Adrenal gland (tissue), 12 donors: ENCODE measurements around the gene CCDC172. TPM values are rescaled to one million over a fixed set of nuclear protein-coding genes. Genes with fewer than 3 reads are reported as not detected.

Source experiments
- DNase-seq, 7 donors: peaks; one replicate each; pipeline ENCODE4 v3.0.0-alpha.2; 2019 to 2020
- H3K27ac ChIP-seq, 5 donors: fragments of 200-600 bp; sonication (generic) in 4 of 5; 1 replicate in 3 of 5; 2 replicates in 2 of 5; pipeline versions ENCODE4 v1.5.1 to v1.8.0; 2016 to 2020; ENCODE audit warnings: mild to moderate bottlenecking in 1 of 5
- H3K27me3 ChIP-seq: fragments of 200-600 bp; 2 replicates; pipeline ENCODE4 v1.8.0; 2021
- H3K36me3 ChIP-seq, 2 donors: fragments of 200-600 bp; replicated peaks in 1 of 2; 1 replicate in 1 of 2; 2 replicates in 1 of 2; pipeline versions ENCODE4 v1.5.1 to v1.8.0; 2018 to 2022
- H3K4me1 ChIP-seq, 2 donors: fragments of 200-600 bp; replicated peaks in 1 of 2; 1 replicate in 1 of 2; 2 replicates in 1 of 2; pipeline versions ENCODE4 v1.5.1 to v1.8.0; 2018 to 2021
- H3K4me3 ChIP-seq, 4 donors: fragments of 200-600 bp; sonication (generic) in 3 of 4; one replicate each; pipeline ENCODE4 v1.5.1; 2016 to 2018
- H3K9me3 ChIP-seq, 3 donors: fragments of 200-600 bp; sonication (generic) in 1 of 3; replicated peaks in 1 of 3; 1 replicate in 2 of 3; 2 replicates in 1 of 3; pipeline versions ENCODE4 v1.5.1 to v1.8.0; 2016 to 2021
- CTCF ChIP-seq, 6 experiments: fragments of 450-650 bp in 4 of 6; fragments of 200-600 bp in 2 of 6; sonication (generic) in 1 of 6; IDR thresholded peaks; 1 replicate in 5 of 6; 2 replicates in 1 of 6; pipeline versions ENCODE4 v1.5.1 to v1.8.0; 2016 to 2021; ENCODE audit warnings: antibody characterized with exemption in 6 of 6, mild to moderate bottlenecking in 2 of 6, moderate library complexity in 1 of 6
- POLR2A ChIP-seq, 2 donors: fragments of 450-650 bp; IDR thresholded peaks; one replicate each; pipeline ENCODE4 v1.6.1; 2017; ENCODE audit warnings: antibody characterized with exemption in 2 of 2, mild to moderate bottlenecking in 2 of 2, moderate library complexity in 1 of 2
- WGBS, 4 donors: extraction: QIAGEN DNeasy Blood & Tissue Kit in 2 of 4; methylation state at CpG; one replicate each; pipeline versions ENCODE4 v1.1.5 to v1.1.7; 2013 to 2017; 5-methylcytosine and 5-hydroxymethylcytosine counted together
- intact Hi-C, 2 donors: fragments of 100-400 bp; cut with DNase I; formaldehyde crosslinking; loops; one replicate each; pipeline versions ENCODE4 v1.14.1 to v1.15.0; 2022 to 2023
- polyA plus RNA-seq, 3 donors: library from polyadenylated mRNA; stranded (reverse); fragments of 200-250 nt in 2 of 3; fragments of 350-450 nt in 1 of 3; fragmentation: Illumina TruSeq in 1 of 3; extraction: RNeasy Lipid Tissue Mini Kit (QIAGEN cat#74804) in 1 of 3; gene quantifications; one replicate each; pipeline ENCODE4 v1.2.3, GENCODE V29; 2013 to 2014
- total RNA-seq, 9 donors: library from RNA; depleted of rRNA in 4 of 9; stranded (reverse); fragments of >200 nt in 4 of 9; fragments of 120-200 nt in 1 of 9; fragmentation: NEBNext Ultra II Directional in 1 of 9; extraction: Animal tissue kit (Norgen Biotek cat#: 25700) in 1 of 9; gene quantifications; one replicate each; pipeline versions ENCODE4 v1.1.0 to v1.2.4, GENCODE V29; 2013 to 2023
- donor health status: healthy with polysubstance abuse.
- donor health status: Bipolar disorder and iron deficiency.
- donor health status: DM: yes; HTN: yes; CAD: no.
- donor health status: DM: no; HTN: no; CAD: no.
- donor health status: DM: no; HTN: no; CAD: no.
- donor health status: DM: yes; HTN: yes; CAD: no.

The CCDC172 gene
- total and polyA plus RNA-seq, 12 donors: 0.16 to 1.5 TPM; not detected in 10

GRCh38 chr10:116329153-116329552, 4.9 kb downstream of the CCDC172 start:
- H3K27ac ChIP-seq: no peak overlapping the region
- 91 to 100% (median 96%) methylated on average over 1 of the region's 1 CpG for WGBS, 4 donors
- peaks cover 8% of the 10 kb centered on the region for H3K27me3 ChIP-seq
- no peak overlapping the region for H3K4me3 ChIP-seq
- intact Hi-C loops: no loop called here
- no peaks in the 10 kb centered on the region for H3K9me3 ChIP-seq
- H3K36me3 ChIP-seq: no peaks in the 10 kb centered on the region
- no peak for TF ChIP-seq POLR2A (IDR thresholded peaks at IDR 0.05)
- no peak for TF ChIP-seq CTCF (IDR thresholded peaks at IDR 0.05)
- DNase-seq: no peak
- H3K4me1 ChIP-seq: no peaks in the 10 kb centered on the region

GRCh38 chr10:116331815-116332214, 7.6 kb downstream of the CCDC172 start:
- Histone ChIP-seq H3K36me3 (no peaks in the 10 kb centered on the region), H3K27me3 (no peaks in the 10 kb centered on the region), H3K27ac (no peak overlapping the region), H3K9me3 (no peaks in the 10 kb centered on the region), H3K4me1 (no peaks in the 10 kb centered on the region), H3K4me3 (no peak overlapping the region)
- WGBS, 4 donors: 62 to 71% (median 66%) methylated on average over 2 of the region's 2 CpGs
- intact Hi-C loops: no loop called here
- TF ChIP-seq POLR2A (IDR thresholded peaks at IDR 0.05) (no peak), CTCF (IDR thresholded peaks at IDR 0.05) (no peak)
- no peak for DNase-seq

GRCh38 chr10:116336866-116337265, 12.6 kb downstream of the CCDC172 start:
- 75 to 84% (median 81%) methylated on average over 2 of the region's 2 CpGs for WGBS, 4 donors
- intact Hi-C loops: no loop called here
- H3K27me3 ChIP-seq: peaks cover 9% of the 10 kb centered on the region
- no peaks in the 10 kb centered on the region for H3K36me3 ChIP-seq
- no peaks in the 10 kb centered on the region for H3K4me1 ChIP-seq
- H3K9me3 ChIP-seq: no peaks in the 10 kb centered on the region
- no peak overlapping the region for H3K27ac ChIP-seq
- DNase-seq: no peak
- TF ChIP-seq CTCF (IDR thresholded peaks at IDR 0.05): no peak
- no peak for TF ChIP-seq POLR2A (IDR thresholded peaks at IDR 0.05)
- H3K4me3 ChIP-seq: no peak overlapping the region

GRCh38 chr10:116352125-116352524, 27.9 kb downstream of the CCDC172 start:
- Histone ChIP-seq H3K36me3 (no peaks in the 10 kb centered on the region), H3K27ac (no peak overlapping the region), H3K4me3 (no peak overlapping the region), H3K4me1 (no peaks in the 10 kb centered on the region), H3K9me3 (no peaks in the 10 kb centered on the region), H3K27me3 (no peaks in the 10 kb centered on the region)
- TF ChIP-seq CTCF (IDR thresholded peaks at IDR 0.05) (no peak), POLR2A (IDR thresholded peaks at IDR 0.05) (no peak)
- intact Hi-C loops: no loop called here
- no peak for DNase-seq
